SJCRH30 (cell line): ENCODE results near the gene EMID1. TPM values are rescaled to one million over a fixed set of nuclear protein-coding genes. Genes with fewer than 3 reads are reported as not detected.

ENCODE experiments used
- DNase-seq, 2 experiments: peaks; one replicate each; pipeline ENCODE4 v3.0.0-alpha.2; 2015 to 2020
- H3K27ac ChIP-seq: fragments of 250-450 bp; sonication (Bioruptor Pico); 2 replicates; pipeline ENCODE4 v1.5.1; 2020; ENCODE audit warnings: mild to moderate bottlenecking, moderate library complexity
- H3K27me3 ChIP-seq: fragments of 250-450 bp; sonication (Bioruptor Pico); 2 replicates; pipeline ENCODE4 v1.5.1; 2020; ENCODE audit warnings: mild to moderate bottlenecking, moderate library complexity
- H3K36me3 ChIP-seq: fragments of 250-450 bp; sonication (Bioruptor Pico); 2 replicates; pipeline ENCODE4 v1.5.1; 2020; ENCODE audit warnings: mild to moderate bottlenecking, moderate library complexity
- H3K4me1 ChIP-seq: fragments of 250-450 bp; sonication (Bioruptor Pico); 2 replicates; pipeline ENCODE4 v1.5.1; 2020; ENCODE audit warnings: mild to moderate bottlenecking, moderate library complexity
- H3K4me3 ChIP-seq: fragments of 250-450 bp; sonication (Bioruptor Pico); 2 replicates; pipeline ENCODE4 v1.5.1; 2020; ENCODE audit warnings: mild to moderate bottlenecking, moderate library complexity
- H3K9me3 ChIP-seq: fragments of 250-450 bp; sonication (Bioruptor Pico); replicated peaks from 2 replicates; pipeline ENCODE4 v1.5.1; 2020; ENCODE audit warnings: mild to moderate bottlenecking, moderate library complexity
- total RNA-seq: library from RNA; depleted of rRNA; stranded (reverse); fragments of >200 nt; shearing (Covaris generic); gene quantifications from 2 replicates; pipeline ENCODE4 v1.2.3, GENCODE V29; 2014

Gene EMID1
- total RNA-seq, 1 experiment from 2014 or later = 2.2 TPM

GRCh38 chr22:29251981-29252911, 46.5 kb downstream of the EMID1 start:
- Histone ChIP-seq H3K4me1 (no peaks in the 10 kb centered on the region), H3K4me3 (no peak overlapping the region), H3K27me3 (no peaks in the 10 kb centered on the region), H3K27ac (no peak overlapping the region), H3K36me3 (no peaks in the 10 kb centered on the region), H3K9me3 (no peaks in the 10 kb centered on the region)
- DNase-seq = no peak

- Histone ChIP-seq H3K4me1 (no peaks in the 10 kb centered on the region), H3K27ac (no peak overlapping the region), H3K36me3 (no peaks in the 10 kb centered on the region), H3K9me3 (no peaks in the 10 kb centered on the region), H3K27me3 (no peaks in the 10 kb centered on the region), H3K4me3 (no peak overlapping the region)
- DNase-seq = no peak
These were observed 48.0 kb downstream of the EMID1 start for GRCh38 chr22:29253561-29254285.

GRCh38 chr22:29254286-29254660, 48.6 kb downstream of the EMID1 start:
- Histone ChIP-seq H3K27ac (no peak overlapping the region), H3K9me3 (no peaks in the 10 kb centered on the region), H3K27me3 (no peaks in the 10 kb centered on the region), H3K36me3 (no peaks in the 10 kb centered on the region), H3K4me1 (no peaks in the 10 kb centered on the region), H3K4me3 (no peak overlapping the region)
- no peak for DNase-seq

GRCh38 chr22:29255064-29255621, 49.4 kb downstream of the EMID1 start:
- H3K9me3 ChIP-seq = no peaks in the 10 kb centered on the region
- H3K4me1 ChIP-seq = peaks cover 2% of the 10 kb centered on the region; the same call in 1 of the 2 replicates
- DNase-seq = no peak
- H3K27ac ChIP-seq = no peak overlapping the region
- H3K27me3 ChIP-seq = no peaks in the 10 kb centered on the region
- no peak overlapping the region for H3K4me3 ChIP-seq
- no peaks in the 10 kb centered on the region for H3K36me3 ChIP-seq

GRCh38 chr22:29256606-29257325, 51.1 kb downstream of the EMID1 start:
- no peaks in the 10 kb centered on the region for H3K36me3 ChIP-seq
- H3K27ac ChIP-seq = no peak overlapping the region
- H3K9me3 ChIP-seq = no peaks in the 10 kb centered on the region
- no peak for DNase-seq
- H3K4me1 ChIP-seq = peaks cover 10% of the 10 kb centered on the region; the same call in 1 of the 2 replicates
- no peaks in the 10 kb centered on the region for H3K27me3 ChIP-seq
- H3K4me3 ChIP-seq = no peak overlapping the region

GRCh38 chr22:29257751-29258181, 52.1 kb downstream of the EMID1 start:
- DNase-seq = no peak
- H3K27ac ChIP-seq = no peak overlapping the region
- H3K27me3 ChIP-seq = no peaks in the 10 kb centered on the region
- peaks cover 10% of the 10 kb centered on the region; the same call in 1 of the 2 replicates for H3K4me1 ChIP-seq
- H3K36me3 ChIP-seq = no peaks in the 10 kb centered on the region
- H3K9me3 ChIP-seq = no peaks in the 10 kb centered on the region
- no peak overlapping the region for H3K4me3 ChIP-seq

GRCh38 chr22:29258407-29259252, 52.9 kb downstream of the EMID1 start:
- Histone ChIP-seq H3K27ac (no peak overlapping the region), H3K9me3 (no peaks in the 10 kb centered on the region), H3K4me3 (no peak overlapping the region), H3K4me1 (peaks cover 10% of the 10 kb centered on the region; the same call in 1 of the 2 replicates), H3K36me3 (no peaks in the 10 kb centered on the region), H3K27me3 (no peaks in the 10 kb centered on the region)
- no peak for DNase-seq

GRCh38 chr22:29259253-29259899, 53.7 kb downstream of the EMID1 start:
- DNase-seq = no peak
- H3K4me1 ChIP-seq = peaks cover 10% of the 10 kb centered on the region; the same call in 1 of the 2 replicates
- no peaks in the 10 kb centered on the region; the same call in 1 of the 2 replicates for H3K36me3 ChIP-seq
- H3K9me3 ChIP-seq = no peaks in the 10 kb centered on the region
- H3K4me3 ChIP-seq = no peak overlapping the region
- H3K27me3 ChIP-seq = no peaks in the 10 kb centered on the region
- H3K27ac ChIP-seq = no peak overlapping the region

GRCh38 chr22:29260031-29260560, 54.4 kb downstream of the EMID1 start:
- H3K4me3 ChIP-seq = no peak overlapping the region
- peaks cover 10% of the 10 kb centered on the region; the same call in 1 of the 2 replicates for H3K4me1 ChIP-seq
- H3K27me3 ChIP-seq = no peaks in the 10 kb centered on the region
- no peaks in the 10 kb centered on the region for H3K9me3 ChIP-seq
- H3K27ac ChIP-seq = peak overlapping the region; percentile 52
- peaks cover 3% of the 10 kb centered on the region; the same call in 1 of the 2 replicates for H3K36me3 ChIP-seq
- peak in 1 of 2 experiments; percentile 43 for DNase-seq

GRCh38 chr22:29260601-29261315, 55.1 kb downstream of the EMID1 start:
- peak; percentile 76 to 78 for DNase-seq
- H3K27me3 ChIP-seq = no peaks in the 10 kb centered on the region
- peak overlapping the region; percentile 52 for H3K27ac ChIP-seq
- H3K9me3 ChIP-seq = no peaks in the 10 kb centered on the region
- H3K36me3 ChIP-seq = peaks cover 6% of the 10 kb centered on the region; the same call in 1 of the 2 replicates
- no peak overlapping the region for H3K4me3 ChIP-seq
- H3K4me1 ChIP-seq = peaks cover 10% of the 10 kb centered on the region; the same call in 1 of the 2 replicates

GRCh38 chr22:29263791-29264276, 58.1 kb downstream of the EMID1 start:
- no peak for DNase-seq
- no peak overlapping the region for H3K4me3 ChIP-seq
- H3K9me3 ChIP-seq = no peaks in the 10 kb centered on the region
- H3K4me1 ChIP-seq = peaks cover 13% of the 10 kb centered on the region; the same call in 1 of the 2 replicates
- no peak overlapping the region for H3K27ac ChIP-seq
- no peaks in the 10 kb centered on the region for H3K27me3 ChIP-seq
- peaks cover 11% of the 10 kb centered on the region for H3K36me3 ChIP-seq

GRCh38 chr22:29265305-29265704, 59.6 kb downstream of the EMID1 start:
- H3K27ac ChIP-seq = no peak overlapping the region
- H3K4me3 ChIP-seq = no peak overlapping the region
- H3K27me3 ChIP-seq = no peaks in the 10 kb centered on the region
- no peak for DNase-seq
- peaks cover 14% of the 10 kb centered on the region; the same call in 1 of the 2 replicates for H3K4me1 ChIP-seq
- peaks cover 26% of the 10 kb centered on the region for H3K36me3 ChIP-seq
- no peaks in the 10 kb centered on the region for H3K9me3 ChIP-seq
